Erythroblast (primary cell): ENCODE results near the gene HINT3.

Experiments used
- GATA1 ChIP-seq: IDR thresholded peaks from 2 replicates; pipeline ENCODE4 v1.6.1; 2011; ENCODE audit warnings: low read depth, mild to moderate bottlenecking, control low read depth, low read length, moderate library complexity
- POLR2A ChIP-seq: IDR thresholded peaks from 2 replicates; pipeline ENCODE4 v1.6.1; 2011; ENCODE audit warnings: mild to moderate bottlenecking, low read length

DNA sequence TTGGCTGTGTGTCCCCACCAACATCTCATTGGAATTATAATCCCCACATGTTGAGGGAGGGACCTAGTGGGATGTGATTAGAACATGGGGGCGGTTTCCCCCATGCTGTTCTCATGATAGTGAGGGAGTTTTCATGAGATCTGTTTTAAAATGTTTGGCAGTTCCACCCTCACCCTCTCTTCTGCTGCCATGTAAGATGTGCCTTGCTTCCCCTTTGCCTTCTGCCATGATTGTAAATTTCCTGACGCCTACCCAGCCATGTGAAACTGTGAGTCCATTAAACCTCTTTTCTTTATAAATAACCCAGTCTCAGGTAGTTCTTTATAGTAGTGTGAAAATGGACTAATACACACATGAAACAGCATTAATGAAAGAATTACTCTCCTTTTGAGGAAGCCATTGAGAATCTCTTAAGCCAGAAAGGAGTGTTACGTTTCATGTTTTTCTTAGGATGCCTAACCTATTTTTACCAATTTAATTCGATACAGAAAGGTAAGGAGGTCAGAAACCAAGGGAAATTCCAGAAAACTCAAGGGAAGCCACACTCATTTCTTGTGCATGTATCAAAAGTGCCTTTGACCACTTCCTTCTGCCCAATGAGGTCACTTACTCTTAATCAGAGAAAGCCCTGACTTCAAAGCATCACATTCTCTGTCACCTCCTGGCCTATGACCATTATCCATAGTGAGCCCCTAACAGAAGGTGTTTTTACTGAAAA lies 24.7 kb upstream of the HINT3 start:
- TF ChIP-seq POLR2A (no peak), GATA1 (no peak)
